CD14-positive monocyte (primary cell): ENCODE measurements around the gene NETO1. TPM values are rescaled to one million over a fixed set of nuclear protein-coding genes. Genes with fewer than 3 reads are reported as not detected.

Experiments used
- DNase-seq, 3 donors: peaks; one replicate each; pipeline ENCODE4 v3.0.0-alpha.2; 2011 to 2022
- H2AFZ ChIP-seq: 2 replicates; pipeline ENCODE4 v1.6.0; 2012; ENCODE audit warnings: mild to moderate bottlenecking, low read depth, low read length, inconsistent platforms; ENCODE audit not compliant: insufficient read depth, poor library complexity, severe bottlenecking
- H3K27ac ChIP-seq, 2 donors: 1 replicate in 1 of 2; 2 replicates in 1 of 2; pipeline ENCODE4 v1.5.1; 2012 to 2013; ENCODE audit warnings: low read length in 2 of 2, control low read depth in 1 of 2, inconsistent platforms in 1 of 2, low read depth in 1 of 2, mild to moderate bottlenecking in 1 of 2
- H3K27me3 ChIP-seq, 2 donors: one replicate each; pipeline versions ENCODE4 v1.6.0 to v1.6.1; 2011 to 2013; ENCODE audit warnings: low read length in 2 of 2; ENCODE audit not compliant: control insufficient read depth in 2 of 2, insufficient read depth in 2 of 2
- H3K36me3 ChIP-seq, 2 donors: replicated peaks in 1 of 2; 1 replicate in 1 of 2; 2 replicates in 1 of 2; pipeline versions ENCODE4 v1.5.1 to v1.6.1; 2012 to 2013; ENCODE audit warnings: low read length in 2 of 2, control low read depth in 1 of 2, inconsistent platforms in 1 of 2, mild to moderate bottlenecking in 1 of 2; ENCODE audit not compliant: insufficient read depth in 2 of 2, control insufficient read depth in 1 of 2
- H3K4me1 ChIP-seq, 2 donors: 1 replicate in 1 of 2; 2 replicates in 1 of 2; pipeline versions ENCODE4 v1.5.1 to v1.6.1; 2012 to 2013; ENCODE audit warnings: low read length in 2 of 2, control low read depth in 1 of 2, inconsistent platforms in 1 of 2, mild to moderate bottlenecking in 1 of 2, moderate library complexity in 1 of 2; ENCODE audit not compliant: insufficient read depth in 2 of 2, control insufficient read depth in 1 of 2
- H3K4me2 ChIP-seq: replicated peaks from 2 replicates; pipeline ENCODE3; 2012; ENCODE audit warnings: low read length, moderate library complexity, mild to moderate bottlenecking; ENCODE audit not compliant: poor library complexity, severe bottlenecking; ENCODE audit errors: extremely low read depth
- H3K4me3 ChIP-seq, 3 experiments: fragments of 200-600 bp in 1 of 3; sonication (generic) in 1 of 3; replicated peaks in 1 of 3; 1 replicate in 2 of 3; 2 replicates in 1 of 3; pipeline ENCODE4 v1.5.1; 2011 to 2013; ENCODE audit warnings: low read length in 3 of 3, mild to moderate bottlenecking in 3 of 3, control low read depth in 2 of 3, low read depth in 2 of 3, inconsistent platforms in 1 of 3, moderate library complexity in 1 of 3
- H3K79me2 ChIP-seq: 2 replicates; pipeline ENCODE4 v1.6.0; 2012; ENCODE audit warnings: mild to moderate bottlenecking, control low read depth, inconsistent platforms, low read length, moderate library complexity; ENCODE audit not compliant: insufficient read depth
- H3K9ac ChIP-seq: 2 replicates; pipeline ENCODE4 v1.6.0; 2017; ENCODE audit warnings: low read length, mild to moderate bottlenecking; ENCODE audit not compliant: insufficient read depth, poor library complexity, severe bottlenecking
- H3K9me3 ChIP-seq, 2 donors: replicated peaks in 1 of 2; 1 replicate in 1 of 2; 2 replicates in 1 of 2; pipeline versions ENCODE4 v1.5.1 to v1.6.1; 2012 to 2013; ENCODE audit warnings: low read length in 2 of 2, control low read depth in 1 of 2; ENCODE audit not compliant: control insufficient read depth in 1 of 2, insufficient read depth in 1 of 2
- H4K20me1 ChIP-seq: 2 replicates; pipeline ENCODE4 v1.6.0; 2012; ENCODE audit warnings: mild to moderate bottlenecking, low read length, control low read depth, moderate library complexity; ENCODE audit not compliant: insufficient read depth
- H3K27ac Mint-ChIP-seq, 7 donors: one replicate each; pipeline ENCODE4 v1.8.0; 2020; ENCODE audit warnings: mild to moderate bottlenecking in 7 of 7, mixed read lengths in 7 of 7, moderate library complexity in 6 of 7, inconsistent platforms in 2 of 7
- H3K27me3 Mint-ChIP-seq, 3 donors: one replicate each; pipeline ENCODE4 v1.8.0; 2021 to 2022; ENCODE audit warnings: low read depth in 3 of 3, mild to moderate bottlenecking in 3 of 3, mixed read lengths in 3 of 3, moderate library complexity in 3 of 3, inconsistent platforms in 1 of 3
- H3K36me3 Mint-ChIP-seq, 2 donors: one replicate each; pipeline ENCODE4 v1.8.0; 2020; ENCODE audit warnings: mixed read lengths in 2 of 2, inconsistent platforms in 1 of 2, mild to moderate bottlenecking in 1 of 2
- H3K4me1 Mint-ChIP-seq: one replicate; pipeline ENCODE4 v1.8.0; 2020; ENCODE audit warnings: mild to moderate bottlenecking, mixed read lengths
- H3K4me3 Mint-ChIP-seq, 2 donors: one replicate each; pipeline ENCODE4 v1.8.0; 2020; ENCODE audit warnings: mild to moderate bottlenecking in 2 of 2, mixed read lengths in 2 of 2, moderate library complexity in 1 of 2
- H3K9me3 Mint-ChIP-seq, 7 donors: one replicate each; pipeline ENCODE4 v1.8.0; 2020 to 2022; ENCODE audit warnings: mixed read lengths in 7 of 7, mild to moderate bottlenecking in 6 of 7, moderate library complexity in 6 of 7, inconsistent platforms in 2 of 7
- WGBS: methylation state at CpG from one replicate; pipeline ENCODE4 v1.1.5; 2013; ENCODE audit warnings: missing lambda C conversion rate; ENCODE audit not compliant: insufficient coverage; 5-methylcytosine and 5-hydroxymethylcytosine counted together
- intact Hi-C, 2 donors: fragments of 100-400 bp; cut with micrococcal nuclease; formaldehyde crosslinking; loops; one replicate each; pipeline versions ENCODE4 v1.15.0 to v1.15.1; 2023
- polyA plus RNA-seq, 3 donors: library from polyadenylated mRNA; depleted of rRNA in 1 of 3; unstranded in 2 of 3; stranded (reverse) in 1 of 3; fragments of 300-500 nt in 2 of 3; fragments of >200 nt in 1 of 3; fragmentation: Illumina TruSeq in 2 of 3; gene quantifications; 1 replicate in 2 of 3; 2 replicates in 1 of 3; pipeline ENCODE4 v1.2.3, GENCODE V29; 2012 to 2021
- TF ChIP-seq, protein P1 (sequence below): fragments of 200-600 bp; IDR thresholded peaks from one replicate; pipeline ENCODE4 v1.8.0; 2022; ENCODE audit warnings: antibody characterized with exemption, mild to moderate bottlenecking

NETO1 gene
- polyA plus RNA-seq, 3 donors = not detected

DNA sequence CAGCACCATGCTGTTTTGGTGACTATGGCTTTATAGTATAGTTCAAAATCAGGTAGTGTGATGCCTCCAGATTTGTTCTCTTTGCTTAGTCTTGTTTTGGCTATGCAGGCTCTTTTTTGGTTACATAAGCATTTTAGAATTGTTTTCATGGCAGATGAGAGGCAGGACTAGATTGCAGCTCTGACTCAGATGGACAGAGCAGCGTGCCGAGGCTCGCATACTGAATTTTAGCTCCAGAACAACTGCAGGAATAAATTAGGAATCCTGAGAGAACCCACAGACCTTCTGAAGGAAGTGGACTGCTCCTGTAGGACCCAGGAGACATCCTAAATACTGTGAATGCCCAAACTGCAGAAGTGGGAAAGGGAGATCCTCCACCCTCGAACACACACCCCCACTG lies 141.6 kb downstream of the NETO1 start:
- peak overlapping the region in 1 of 7 donors; percentile 64 for H3K27ac Mint-ChIP-seq
- H3K36me3 Mint-ChIP-seq = no peaks in the 10 kb centered on the region
- no peak overlapping the region for H3K4me3 Mint-ChIP-seq
- H3K9me3 ChIP-seq = peaks cover 0 to 4% of the 10 kb centered on the region in 2 donors
- WGBS = 95% methylated on average over 3 of the region's 4 CpGs
- H3K4me1 Mint-ChIP-seq = no peaks in the 10 kb centered on the region
- no peaks in the 10 kb centered on the region for H3K36me3 ChIP-seq
- H3K27me3 Mint-ChIP-seq = peaks cover 0 to 2% (median 0%) of the 10 kb centered on the region in 3 donors
- H3K27ac ChIP-seq = no peak overlapping the region
- H3K4me1 ChIP-seq = no peaks in the 10 kb centered on the region
- DNase-seq = no peak
- no peak overlapping the region for H3K4me3 ChIP-seq
- TF ChIP-seq, protein P1, sequence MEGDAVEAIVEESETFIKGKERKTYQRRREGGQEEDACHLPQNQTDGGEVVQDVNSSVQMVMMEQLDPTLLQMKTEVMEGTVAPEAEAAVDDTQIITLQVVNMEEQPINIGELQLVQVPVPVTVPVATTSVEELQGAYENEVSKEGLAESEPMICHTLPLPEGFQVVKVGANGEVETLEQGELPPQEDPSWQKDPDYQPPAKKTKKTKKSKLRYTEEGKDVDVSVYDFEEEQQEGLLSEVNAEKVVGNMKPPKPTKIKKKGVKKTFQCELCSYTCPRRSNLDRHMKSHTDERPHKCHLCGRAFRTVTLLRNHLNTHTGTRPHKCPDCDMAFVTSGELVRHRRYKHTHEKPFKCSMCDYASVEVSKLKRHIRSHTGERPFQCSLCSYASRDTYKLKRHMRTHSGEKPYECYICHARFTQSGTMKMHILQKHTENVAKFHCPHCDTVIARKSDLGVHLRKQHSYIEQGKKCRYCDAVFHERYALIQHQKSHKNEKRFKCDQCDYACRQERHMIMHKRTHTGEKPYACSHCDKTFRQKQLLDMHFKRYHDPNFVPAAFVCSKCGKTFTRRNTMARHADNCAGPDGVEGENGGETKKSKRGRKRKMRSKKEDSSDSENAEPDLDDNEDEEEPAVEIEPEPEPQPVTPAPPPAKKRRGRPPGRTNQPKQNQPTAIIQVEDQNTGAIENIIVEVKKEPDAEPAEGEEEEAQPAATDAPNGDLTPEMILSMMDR = no peak
- H3K27me3 ChIP-seq = no peaks in the 10 kb centered on the region
- H2AFZ ChIP-seq = no peak overlapping the region
- no peaks in the 10 kb centered on the region for H4K20me1 ChIP-seq
- H3K79me2 ChIP-seq = no peaks in the 10 kb centered on the region
- H3K9me3 Mint-ChIP-seq = peaks cover 0 to 11% (median 4%) of the 10 kb centered on the region in 7 donors
- no peak overlapping the region for H3K9ac ChIP-seq
- intact Hi-C loops = no loop called here
- H3K4me2 ChIP-seq = no peak overlapping the region

GRCh38 chr18:72721330-72721729 lies 146.5 kb downstream of the NETO1 start:
- Histone ChIP-seq H3K9ac (no peak overlapping the region), H3K27ac (no peak overlapping the region), H3K4me2 (no peak overlapping the region), H3K9me3 (peaks cover 0 to 2% of the 10 kb centered on the region in 2 donors), H3K4me1 (no peaks in the 10 kb centered on the region), H2AFZ (no peak overlapping the region), H3K27me3 (no peaks in the 10 kb centered on the region), H4K20me1 (no peaks in the 10 kb centered on the region), H3K4me3 (no peak overlapping the region), H3K79me2 (no peaks in the 10 kb centered on the region), H3K36me3 (no peaks in the 10 kb centered on the region)
- peaks cover 0 to 3% (median 2%) of the 10 kb centered on the region in 7 donors for H3K9me3 Mint-ChIP-seq
- H3K27ac Mint-ChIP-seq = no peak overlapping the region
- no peaks in the 10 kb centered on the region for H3K4me1 Mint-ChIP-seq
- H3K27me3 Mint-ChIP-seq = peaks cover 0 to 2% (median 0%) of the 10 kb centered on the region in 3 donors
- 100% methylated on average over 2 of the region's 3 CpGs for WGBS
- intact Hi-C loops = no loop called here
- H3K36me3 Mint-ChIP-seq = no peaks in the 10 kb centered on the region
- no peak overlapping the region for H3K4me3 Mint-ChIP-seq
- no peak for DNase-seq
- TF ChIP-seq, protein P1 = no peak
